ENCODE data around the gene RTN4R. TPM values are rescaled to one million over a fixed set of nuclear protein-coding genes. Genes with fewer than 3 reads are reported as not detected.

The RTN4R gene
- total and polyA plus RNA-seq, 2 of the 8 experiments (the other 6 are each of a cell fraction or from before 2014, with no cell fraction given) = 21.8 to 41.3 TPM

- no peak for DNase-seq (ENCODE audit: low read depth in 1 of 2, low spot score in 2 of 2)
- Histone ChIP-seq H2BK15ac (ENCODE audit: low read length) (no peak overlapping the region), H4K8ac (ENCODE audit: extremely low read depth, insufficient read depth, low read length) (peak overlapping the region; percentile 38; the same call in 1 of the 2 replicates), H3K4me3 (ENCODE audit: extremely low read depth in 1 of 4, insufficient read depth in 2 of 4, low read depth in 3 of 4, low read length in 4 of 4) (no peak overlapping the region), H3K4ac (replicated peaks; ENCODE audit: insufficient read length, low read depth, low read length) (no peak overlapping the region), H4K20me1 (replicated peaks in 1 of 2; ENCODE audit: control insufficient read depth in 1 of 2, insufficient read depth in 2 of 2, low read length in 2 of 2) (no peaks in the 10 kb centered on the region), H3K27ac (ENCODE audit: low read depth, low read length) (no peak overlapping the region), H3K14ac (ENCODE audit: insufficient read length) (no peak overlapping the region), H3K18ac (ENCODE audit: extremely low read depth, low read length) (no peak overlapping the region), H4K5ac (ENCODE audit: insufficient read length, low read depth, low read length) (no peak overlapping the region), H3K23me2 (ENCODE audit: low read depth, low read length) (no peaks in the 10 kb centered on the region), H2BK12ac (ENCODE audit: low read depth, low read length) (no peak overlapping the region), H3K4me2 (ENCODE audit: insufficient read depth in 1 of 2, low read depth in 2 of 2, low read length in 2 of 2) (no peak overlapping the region), H2BK120ac (replicated peaks; ENCODE audit: low read depth, low read length) (no peak overlapping the region), H2BK20ac (ENCODE audit: low read length) (no peak overlapping the region), H2AFZ (ENCODE audit: low read length) (no peak overlapping the region), H3K79me1 (ENCODE audit: low read depth, low read length) (no peaks in the 10 kb centered on the region), H3K56ac (replicated peaks; ENCODE audit: insufficient read length, low read depth, low read length) (no peak overlapping the region), H3K4me1 (replicated peaks in 1 of 4; ENCODE audit: control insufficient read depth in 3 of 4, insufficient read depth in 4 of 4, low read length in 3 of 4) (peaks cover 0 to 4% (median 2%) of the 10 kb centered on the region in 4 experiments; a peak in 2 of 7 replicates), H3K9me3 (ENCODE audit: insufficient read depth in 2 of 2, low read depth in 1 of 2, low read length in 1 of 2) (no peaks in the 10 kb centered on the region), H3K79me2 (ENCODE audit: control insufficient read depth in 1 of 2, insufficient read depth in 2 of 2, low read length in 2 of 2) (no peaks in the 10 kb centered on the region), H2AK5ac (ENCODE audit: low read depth, low read length) (no peak overlapping the region), H3K23ac (ENCODE audit: insufficient read length) (no peak overlapping the region), H3K36me3 (ENCODE audit: control insufficient read depth in 2 of 4, insufficient read depth in 4 of 4, low read length in 3 of 4) (no peaks in the 10 kb centered on the region), H4K91ac (replicated peaks; ENCODE audit: insufficient read length, low read length) (no peak overlapping the region), H3K9ac (replicated peaks in 1 of 4; ENCODE audit: extremely low read depth in 1 of 4, low read depth in 3 of 4, low read length in 3 of 4) (no peak overlapping the region), H2BK5ac (ENCODE audit: low read depth, low read length) (no peak overlapping the region), H3K27me3 (replicated peaks in 1 of 4; ENCODE audit: control insufficient read depth in 3 of 4, extremely low read depth in 1 of 4, insufficient read depth in 3 of 4, low read length in 3 of 4) (no peaks in the 10 kb centered on the region)
- WGBS, 2 experiments (ENCODE audit: extremely low coverage in 1 of 2, insufficient coverage in 1 of 2, insufficient read length in 1 of 2, insufficient replicate concordance in 2 of 2, low coverage in 1 of 2, low lambda C conversion rate in 2 of 2, missing lambda C conversion rate in 1 of 2) = 91% methylated on average over 8 of the region's 8 CpGs; no CpG with 5 or more reads in 1 of the 2 experiments
- ChIA-PET CTCF (ENCODE audit: partially characterized antibody) (interaction anchor here (0.7 to 6.8 kb wide), 13 partner anchors 10 to 178 kb away, joined by 3 to 43 read pairs (median 4); no protein-coding TSS in a partner anchor), POLR2A (ENCODE audit: partially characterized antibody) (interaction anchor here (0.9 kb wide), 1 partner anchor 53 kb away, joined by 3 read pairs; no protein-coding TSS in a partner anchor)
- TF ChIP-seq SIRT6 (IDR thresholded peaks at IDR 0.05; ENCODE audit: low read length) = no peak
- TF ChIP-seq SRF (IDR thresholded peaks at IDR 0.05; ENCODE audit: low read depth, low read length) = no peak
- TF ChIP-seq ATF2 (IDR thresholded peaks at IDR 0.05; ENCODE audit: low read length) = no peak
- no peak for TF ChIP-seq CTBP2 (IDR thresholded peaks at IDR 0.05; ENCODE audit: borderline replicate concordance, insufficient read depth, insufficient read length, low read length)
- no peak for TF ChIP-seq SUZ12 (IDR thresholded peaks at IDR 0.05; ENCODE audit: low read length)
- TF ChIP-seq POLR2AphosphoS5 (IDR thresholded peaks at IDR 0.05; ENCODE audit: low read depth, low read length) = no peak
- no peak for TF ChIP-seq BACH1 (IDR thresholded peaks at IDR 0.05; ENCODE audit: low read length)
- TF ChIP-seq JUN (IDR thresholded peaks at IDR 0.05; ENCODE audit: low read depth, low read length) = no peak
- TF ChIP-seq TEAD4 (IDR thresholded peaks at IDR 0.05; ENCODE audit: low read depth, low read length) = no peak
- TF ChIP-seq SP4 (IDR thresholded peaks at IDR 0.05; ENCODE audit: low read length) = no peak
- no peak for TF ChIP-seq SIX5 (IDR thresholded peaks at IDR 0.05; ENCODE audit: low read depth, low read length)
- no peak for FAIRE-seq
Measured at GRCh38 chr22:20191803-20192202, 76.3 kb downstream of the RTN4R start.

Measured in H1 (cell line).